Activated CD4-positive, CD25-positive, alpha-beta regulatory T cell (primary cell): ENCODE data around the gene INHBE.

Experiments
- DNase-seq, 4 experiments: peaks; one replicate each; lab custom pipeline; 2025; lab: John Stamatoyannopoulos, UW

The INHBE gene

DNA sequence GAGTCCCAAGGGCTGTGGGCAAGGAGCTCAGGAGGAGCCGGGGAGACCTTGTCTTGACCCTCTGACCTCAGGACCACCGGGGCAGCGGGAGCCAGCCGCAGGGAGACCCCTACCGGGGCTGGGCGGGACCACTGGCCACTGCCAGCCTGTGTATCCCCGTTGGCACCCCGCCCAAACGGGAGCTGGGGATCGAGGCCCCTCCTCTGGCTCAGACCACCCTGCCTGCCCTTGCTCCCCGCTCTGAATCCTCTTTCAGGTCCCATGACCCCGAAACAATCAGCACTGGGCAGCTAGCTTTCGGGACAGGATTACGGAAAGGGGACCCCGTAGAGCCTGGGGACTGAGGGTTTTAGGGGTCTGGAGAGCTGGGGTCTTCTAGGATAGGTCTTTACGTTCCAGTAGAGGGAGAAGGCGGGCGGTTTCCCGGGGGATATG is 5.8 kb downstream of the INHBE start:
- DNase-seq, result no peak

- DNase-seq, result no peak
Observed at GRCh38 chr12:57461276-57461916, 6.3 kb downstream of the INHBE start.

- no peak for DNase-seq
Observed at GRCh38 chr12:57461917-57462250, 6.8 kb downstream of the INHBE start.

DNA sequence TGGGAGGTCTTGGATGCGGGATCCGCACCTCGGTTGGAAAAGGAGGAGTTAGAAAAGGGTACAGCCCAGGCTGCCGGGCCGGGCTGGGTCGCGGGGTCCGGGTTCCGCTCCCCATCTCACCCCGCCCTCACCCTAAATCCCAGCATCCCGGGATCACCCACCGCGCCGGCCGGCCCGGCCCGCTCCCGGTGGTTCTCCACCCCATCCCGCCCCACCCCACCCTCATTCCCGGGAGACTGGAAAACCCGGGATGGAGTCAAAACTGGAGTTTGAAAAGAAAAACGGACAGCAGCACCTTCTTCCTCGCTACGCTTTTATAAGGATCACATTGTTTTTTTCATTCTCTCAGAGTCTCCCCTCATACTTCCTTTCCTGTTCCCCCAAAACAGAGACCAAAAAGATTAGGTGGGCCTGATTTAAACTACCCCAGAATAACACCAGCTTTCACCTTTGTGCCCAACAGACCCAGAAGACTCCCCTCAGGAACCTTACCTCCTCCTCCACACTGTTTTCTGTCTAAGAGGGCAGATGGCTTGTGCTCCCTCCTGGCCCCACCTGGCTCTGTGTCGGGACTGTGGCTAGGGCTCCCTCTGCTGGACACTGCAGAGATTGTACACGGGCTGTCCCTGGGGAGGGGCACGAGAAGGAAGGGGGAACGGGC is 7.3 kb downstream of the INHBE start:
- DNase-seq, result peak; percentile 74 to 86 (median 78)

- DNase-seq, result no peak
Observed at GRCh38 chr12:57462912-57463253, 7.8 kb downstream of the INHBE start.

DNA sequence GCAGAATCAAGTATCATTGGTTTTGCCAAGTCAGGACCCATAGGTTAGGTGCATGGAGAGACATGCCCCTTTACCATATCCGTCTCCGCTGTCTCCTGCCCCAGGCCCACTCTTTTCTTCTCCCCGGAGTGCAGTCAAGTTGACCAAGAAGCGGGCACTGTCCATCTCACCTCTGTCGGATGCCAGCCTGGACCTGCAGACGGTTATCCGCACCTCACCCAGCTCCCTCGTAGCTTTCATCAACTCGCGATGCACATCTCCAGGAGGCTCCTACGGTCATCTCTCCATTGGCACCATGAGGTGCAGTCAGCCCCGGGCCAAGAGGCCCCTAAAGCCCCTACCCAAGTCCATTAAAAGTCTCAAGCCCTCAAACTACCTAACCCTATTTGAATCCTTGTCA is 9.5 kb downstream of the INHBE start:
- DNase-seq, result no peak

DNA sequence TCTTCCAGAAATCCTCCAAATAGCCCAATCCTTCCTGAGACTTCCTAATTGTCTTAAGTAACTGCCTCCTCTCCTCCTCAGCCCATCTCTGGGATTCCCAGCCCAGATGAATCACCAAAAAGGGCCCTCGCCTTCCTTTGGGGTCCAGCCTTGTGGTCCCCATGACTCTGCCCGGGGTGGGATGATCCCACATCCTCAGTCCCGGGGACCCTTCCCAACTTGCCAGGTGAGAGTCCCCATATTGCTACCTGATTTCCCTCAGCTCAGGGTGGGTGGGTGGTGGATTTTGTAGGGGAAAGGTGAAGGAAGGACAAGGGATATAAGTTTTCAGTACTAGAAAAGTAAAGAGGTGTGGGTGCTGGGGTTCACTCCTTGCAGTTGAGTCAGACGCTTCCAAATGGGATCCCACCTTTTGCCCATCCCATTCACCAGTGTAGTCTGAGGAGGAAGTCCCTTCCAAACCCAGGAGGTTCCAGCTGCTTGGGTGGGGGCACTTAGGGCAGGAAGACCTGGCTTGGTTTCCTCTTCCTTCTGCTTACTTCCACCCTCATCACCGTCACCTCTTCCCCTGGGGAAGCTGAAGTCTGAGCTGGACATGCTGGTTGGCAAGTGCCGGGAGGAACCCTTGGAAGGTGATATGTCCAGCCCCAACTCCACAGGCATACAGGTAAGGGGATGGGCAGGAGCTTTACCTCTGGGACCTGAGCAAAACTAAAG is 10.1 kb downstream of the INHBE start:
- no peak for DNase-seq

DNA sequence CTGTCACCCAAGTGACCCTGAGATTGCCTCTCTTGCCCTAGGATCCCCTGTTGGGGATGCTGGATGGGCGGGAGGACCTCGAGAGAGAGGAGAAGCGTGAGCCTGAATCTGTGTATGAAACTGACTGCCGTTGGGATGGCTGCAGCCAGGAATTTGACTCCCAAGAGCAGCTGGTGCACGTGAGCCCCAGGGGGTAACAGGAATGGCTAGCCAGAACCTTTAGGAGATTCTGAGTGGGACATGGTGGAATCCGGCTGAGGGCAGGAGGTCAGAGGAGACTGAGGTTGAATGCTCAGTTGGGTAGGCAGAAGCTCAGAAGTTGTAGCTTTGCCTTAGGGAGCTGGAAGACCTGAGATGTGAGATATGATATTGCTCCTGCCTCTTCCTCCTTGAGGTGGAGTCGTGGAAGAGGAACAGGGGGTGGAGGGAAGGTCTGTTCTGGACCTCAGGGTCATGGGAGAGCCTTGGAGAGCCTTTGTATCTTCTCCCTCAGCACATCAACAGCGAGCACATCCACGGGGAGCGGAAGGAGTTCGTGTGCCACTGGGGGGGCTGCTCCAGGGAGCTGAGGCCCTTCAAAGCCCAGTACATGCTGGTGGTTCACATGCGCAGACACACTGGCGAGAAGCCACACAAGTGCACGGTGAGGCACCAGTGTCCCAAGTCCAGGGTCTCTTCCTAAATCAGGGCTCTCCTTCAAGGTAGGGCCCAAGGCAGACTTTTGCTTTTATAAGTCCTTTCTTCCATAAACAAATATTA is 10.8 kb downstream of the INHBE start:
- DNase-seq, result no peak

DNA sequence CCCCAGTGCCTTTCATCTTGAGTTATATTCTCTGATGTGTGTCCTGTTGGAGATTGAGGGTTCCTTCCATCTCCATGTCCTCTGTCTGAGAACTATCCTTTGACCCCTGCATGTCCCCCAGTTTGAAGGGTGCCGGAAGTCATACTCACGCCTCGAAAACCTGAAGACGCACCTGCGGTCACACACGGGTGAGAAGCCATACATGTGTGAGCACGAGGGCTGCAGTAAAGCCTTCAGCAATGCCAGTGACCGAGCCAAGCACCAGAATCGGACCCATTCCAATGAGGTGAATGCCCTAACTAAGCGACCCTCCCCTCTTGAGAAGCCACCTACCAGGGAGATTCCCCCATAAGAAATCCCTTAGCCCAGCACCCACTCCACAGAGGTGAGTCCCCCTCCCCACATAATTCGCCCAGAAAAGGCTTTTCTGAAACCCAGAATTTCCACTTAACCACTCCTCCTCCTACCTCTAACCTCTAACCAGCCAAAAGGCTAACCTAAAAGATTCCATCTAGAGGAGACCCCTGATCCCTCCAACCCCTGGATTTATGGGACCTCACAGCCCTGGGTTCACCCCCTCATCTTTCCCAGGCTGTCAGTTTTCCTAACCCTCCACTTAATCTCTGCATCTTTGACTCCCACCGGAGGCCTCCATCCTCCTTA is 12.2 kb downstream of the INHBE start:
- no peak for DNase-seq

DNA sequence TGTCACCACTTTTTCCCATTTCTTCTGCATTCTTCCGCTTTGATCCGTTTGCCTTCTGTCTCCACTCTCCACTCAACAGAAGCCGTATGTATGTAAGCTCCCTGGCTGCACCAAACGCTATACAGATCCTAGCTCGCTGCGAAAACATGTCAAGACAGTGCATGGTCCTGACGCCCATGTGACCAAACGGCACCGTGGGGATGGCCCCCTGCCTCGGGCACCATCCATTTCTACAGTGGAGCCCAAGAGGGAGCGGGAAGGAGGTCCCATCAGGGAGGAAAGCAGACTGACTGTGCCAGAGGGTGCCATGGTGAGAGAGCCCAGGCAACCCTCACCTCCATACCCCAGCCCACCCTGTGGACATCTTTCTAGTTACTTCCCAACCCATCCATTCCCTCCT is 12.8 kb downstream of the INHBE start:
- no peak for DNase-seq

DNA sequence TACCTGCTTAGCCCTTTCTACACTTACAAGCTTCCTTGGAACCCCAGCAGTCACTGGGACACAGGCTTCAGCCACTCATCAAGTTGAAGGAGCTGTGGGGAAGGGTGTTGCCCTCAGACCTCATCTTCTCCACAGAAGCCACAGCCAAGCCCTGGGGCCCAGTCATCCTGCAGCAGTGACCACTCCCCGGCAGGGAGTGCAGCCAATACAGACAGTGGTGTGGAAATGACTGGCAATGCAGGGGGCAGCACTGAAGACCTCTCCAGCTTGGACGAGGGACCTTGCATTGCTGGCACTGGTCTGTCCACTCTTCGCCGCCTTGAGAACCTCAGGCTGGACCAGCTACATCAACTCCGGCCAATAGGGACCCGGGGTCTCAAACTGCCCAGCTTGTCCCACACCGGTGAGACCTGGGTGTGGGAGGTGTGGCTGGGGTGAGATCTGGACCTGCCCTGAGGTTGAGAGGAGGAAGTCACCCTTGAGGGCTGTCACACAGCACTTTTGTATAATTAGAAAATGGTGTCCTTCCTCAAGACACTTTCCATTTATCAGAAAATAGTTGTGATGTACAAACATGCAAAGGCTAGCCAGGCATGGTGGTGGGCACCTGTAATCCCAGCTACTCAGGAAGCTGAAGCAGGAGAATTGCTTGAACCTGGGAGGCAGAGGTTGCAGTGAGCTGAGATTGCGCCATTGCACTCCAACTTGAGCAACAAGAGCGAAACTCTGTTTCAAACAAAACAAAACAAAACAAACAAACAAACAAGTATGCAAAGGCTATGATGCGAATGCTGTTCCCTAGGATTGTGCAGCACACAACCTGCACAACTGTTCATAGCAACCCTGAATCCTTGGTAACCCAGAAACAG is 14.4 kb downstream of the INHBE start:
- DNase-seq, result no peak

GRCh38 chr12:57470286-57470969 is 15.3 kb downstream of the INHBE start:
- DNase-seq, result no peak

DNA sequence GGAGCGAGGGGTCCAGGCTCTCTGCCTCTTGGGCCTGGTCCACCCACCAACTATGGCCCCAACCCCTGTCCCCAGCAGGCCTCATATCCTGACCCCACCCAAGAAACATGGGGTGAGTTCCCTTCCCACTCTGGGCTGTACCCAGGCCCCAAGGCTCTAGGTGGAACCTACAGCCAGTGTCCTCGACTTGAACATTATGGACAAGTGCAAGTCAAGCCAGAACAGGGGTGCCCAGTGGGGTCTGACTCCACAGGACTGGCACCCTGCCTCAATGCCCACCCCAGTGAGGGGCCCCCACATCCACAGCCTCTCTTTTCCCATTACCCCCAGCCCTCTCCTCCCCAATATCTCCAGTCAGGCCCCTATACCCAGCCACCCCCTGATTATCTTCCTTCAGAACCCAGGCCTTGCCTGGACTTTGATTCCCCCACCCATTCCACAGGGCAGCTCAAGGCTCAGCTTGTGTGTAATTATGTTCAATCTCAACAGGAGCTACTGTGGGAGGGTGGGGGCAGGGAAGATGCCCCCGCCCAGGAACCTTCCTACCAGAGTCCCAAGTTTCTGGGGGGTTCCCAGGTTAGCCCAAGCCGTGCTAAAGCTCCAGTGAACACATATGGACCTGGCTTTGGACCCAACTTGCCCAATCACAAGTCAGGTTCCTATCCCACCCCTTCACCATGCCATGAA is 16.0 kb downstream of the INHBE start:
- no peak for DNase-seq

- no peak for DNase-seq
Observed at GRCh38 chr12:57471661-57472060, 16.6 kb downstream of the INHBE start.

DNA sequence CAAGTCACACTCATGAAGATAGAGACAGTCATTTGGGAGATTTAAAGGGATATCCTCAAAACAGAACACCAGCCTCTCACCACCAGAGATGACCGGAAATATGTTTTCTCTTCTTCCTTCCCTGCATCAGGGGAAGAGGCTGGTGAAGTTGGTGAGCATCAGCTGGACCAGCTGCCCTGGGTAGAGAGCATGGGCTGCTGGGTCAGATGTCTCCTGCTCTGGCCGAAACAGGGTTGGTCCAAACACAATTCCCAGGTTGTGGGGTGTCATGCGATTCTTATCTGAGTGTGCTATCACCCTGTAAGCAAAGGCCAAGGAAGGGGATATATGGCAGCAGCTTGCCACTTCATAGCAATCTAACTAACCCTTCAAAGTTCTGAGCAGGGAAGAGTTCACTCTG is 17.3 kb downstream of the INHBE start:
- DNase-seq, result no peak

GRCh38 chr12:57473392-57473791 is 18.3 kb downstream of the INHBE start:
- DNase-seq, result no peak

- no peak for DNase-seq
Observed at GRCh38 chr12:57473886-57474285, 18.8 kb downstream of the INHBE start.

- DNase-seq, result no peak
Observed at GRCh38 chr12:57474430-57474829, 19.3 kb downstream of the INHBE start.

DNA sequence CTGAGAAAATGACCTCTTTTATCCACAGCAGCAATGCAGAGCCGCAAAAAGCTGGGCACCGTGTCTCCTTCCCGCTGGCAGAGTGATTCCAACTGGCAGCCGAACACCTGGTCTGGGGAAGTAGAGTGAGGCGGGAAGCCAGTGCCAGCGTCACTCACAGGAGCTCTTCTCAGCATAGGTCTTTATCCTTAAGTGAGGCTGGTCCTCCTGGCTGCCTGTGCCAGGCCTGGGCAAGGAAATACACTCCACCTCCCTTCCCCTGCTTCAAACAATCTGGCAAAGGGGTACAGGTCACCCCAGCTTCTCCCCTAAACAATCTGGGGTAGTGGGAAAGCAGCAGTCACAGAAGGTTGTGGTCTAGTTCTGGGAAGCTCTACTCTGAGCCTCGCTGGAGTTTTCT is 19.8 kb downstream of the INHBE start:
- no peak for DNase-seq
